ENCODE measurements around the gene STK24. TPM values are rescaled to one million over a fixed set of nuclear protein-coding genes. Genes with fewer than 3 reads are reported as not detected.

Gene STK24
- total and polyA plus RNA-seq, 10 of the 15 experiments (the other 5 are each of a cell fraction or from before 2014, with no cell fraction given), result 7.5 to 115 (median 52.9) TPM

DNA sequence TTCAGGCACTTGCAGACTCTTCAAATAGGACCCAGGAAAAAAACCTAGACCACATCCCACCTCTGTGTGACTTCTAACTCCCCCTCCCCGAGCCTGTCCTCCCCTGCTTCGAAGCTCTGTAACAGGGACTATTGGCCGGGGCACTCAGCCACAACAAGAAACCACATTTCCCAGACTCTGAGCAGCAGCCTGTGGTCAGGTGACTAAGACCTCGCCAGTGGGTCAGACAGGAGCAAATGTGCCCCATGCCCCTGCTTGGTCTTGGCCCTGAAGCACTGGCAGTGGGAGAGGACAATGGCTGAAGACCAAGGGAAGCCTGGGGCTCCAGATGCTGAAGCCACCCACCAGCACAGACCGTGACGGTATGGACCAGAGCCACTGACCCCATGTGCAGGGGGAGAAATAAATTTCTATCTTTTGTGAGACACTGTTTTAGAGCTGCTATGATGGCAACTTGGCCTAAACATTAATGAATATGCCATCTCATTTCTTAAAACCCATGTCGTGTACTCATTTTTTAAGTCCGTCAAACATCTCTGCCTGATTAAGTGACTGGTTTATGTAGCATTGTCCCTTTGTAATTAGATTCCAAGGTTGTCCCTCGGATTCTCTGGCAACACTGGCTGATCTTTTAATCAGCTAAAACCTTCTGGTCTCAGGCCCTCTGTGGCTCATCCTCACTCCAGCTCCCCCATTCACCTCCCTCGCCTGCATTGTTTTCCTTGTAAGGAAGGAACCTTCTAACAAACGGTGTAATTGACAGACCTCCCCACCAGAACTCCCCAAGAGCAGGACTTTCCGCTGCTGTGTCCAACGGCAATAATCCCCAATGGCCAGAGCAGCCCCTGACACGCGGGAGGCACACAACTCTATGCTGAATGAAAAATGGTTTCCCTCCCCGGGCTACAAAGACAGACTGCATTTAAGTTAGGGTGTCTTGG, 98.4 kb downstream of the STK24 start (continued):
- TF ChIP-seq EGR1 (IDR thresholded peaks at IDR 0.05; ENCODE audit: borderline replicate concordance in 1 of 2, low read depth in 2 of 2, low read length in 2 of 2) (no peak), PAX8 (IDR thresholded peaks at IDR 0.05) (no peak), ZNF274 (IDR thresholded peaks at IDR 0.05; ENCODE audit: insufficient read depth, insufficient read length) (no peak), ZBED1 (IDR thresholded peaks at IDR 0.05; ENCODE audit: borderline replicate concordance) (no peak), BCL11A (IDR thresholded peaks at IDR 0.05; ENCODE audit: low read depth, low read length) (no peak), BACH1 (IDR thresholded peaks at IDR 0.05; ENCODE audit: borderline replicate concordance) (no peak), NRF1 (conservative IDR thresholded peaks at IDR 0.05; ENCODE audit: low read depth, low read length) (no peak), FOXK2 (IDR thresholded peaks at IDR 0.05) (no peak), MYB (IDR thresholded peaks at IDR 0.05; ENCODE audit: borderline replicate concordance, low read depth, low read length) (no peak), SP1 (IDR thresholded peaks at IDR 0.05; ENCODE audit: low read depth, low read length) (no peak), POLR2AphosphoS2 (IDR thresholded peaks at IDR 0.05; ENCODE audit: low read depth, low read length) (no peak), CREM (IDR thresholded peaks at IDR 0.05; ENCODE audit: low read depth) (peak; percentile 49), ZNF217 (IDR thresholded peaks at IDR 0.05) (no peak), SUPT20H (IDR thresholded peaks at IDR 0.05; ENCODE audit: borderline replicate concordance, control insufficient read depth, low read depth, low read length) (no peak)
- TF ChIP-seq, protein P1, sequence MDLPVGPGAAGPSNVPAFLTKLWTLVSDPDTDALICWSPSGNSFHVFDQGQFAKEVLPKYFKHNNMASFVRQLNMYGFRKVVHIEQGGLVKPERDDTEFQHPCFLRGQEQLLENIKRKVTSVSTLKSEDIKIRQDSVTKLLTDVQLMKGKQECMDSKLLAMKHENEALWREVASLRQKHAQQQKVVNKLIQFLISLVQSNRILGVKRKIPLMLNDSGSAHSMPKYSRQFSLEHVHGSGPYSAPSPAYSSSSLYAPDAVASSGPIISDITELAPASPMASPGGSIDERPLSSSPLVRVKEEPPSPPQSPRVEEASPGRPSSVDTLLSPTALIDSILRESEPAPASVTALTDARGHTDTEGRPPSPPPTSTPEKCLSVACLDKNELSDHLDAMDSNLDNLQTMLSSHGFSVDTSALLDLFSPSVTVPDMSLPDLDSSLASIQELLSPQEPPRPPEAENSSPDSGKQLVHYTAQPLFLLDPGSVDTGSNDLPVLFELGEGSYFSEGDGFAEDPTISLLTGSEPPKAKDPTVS (IDR thresholded peaks at IDR 0.05; ENCODE audit: low read depth, low read length), result no peak
- TF ChIP-seq, protein P2, sequence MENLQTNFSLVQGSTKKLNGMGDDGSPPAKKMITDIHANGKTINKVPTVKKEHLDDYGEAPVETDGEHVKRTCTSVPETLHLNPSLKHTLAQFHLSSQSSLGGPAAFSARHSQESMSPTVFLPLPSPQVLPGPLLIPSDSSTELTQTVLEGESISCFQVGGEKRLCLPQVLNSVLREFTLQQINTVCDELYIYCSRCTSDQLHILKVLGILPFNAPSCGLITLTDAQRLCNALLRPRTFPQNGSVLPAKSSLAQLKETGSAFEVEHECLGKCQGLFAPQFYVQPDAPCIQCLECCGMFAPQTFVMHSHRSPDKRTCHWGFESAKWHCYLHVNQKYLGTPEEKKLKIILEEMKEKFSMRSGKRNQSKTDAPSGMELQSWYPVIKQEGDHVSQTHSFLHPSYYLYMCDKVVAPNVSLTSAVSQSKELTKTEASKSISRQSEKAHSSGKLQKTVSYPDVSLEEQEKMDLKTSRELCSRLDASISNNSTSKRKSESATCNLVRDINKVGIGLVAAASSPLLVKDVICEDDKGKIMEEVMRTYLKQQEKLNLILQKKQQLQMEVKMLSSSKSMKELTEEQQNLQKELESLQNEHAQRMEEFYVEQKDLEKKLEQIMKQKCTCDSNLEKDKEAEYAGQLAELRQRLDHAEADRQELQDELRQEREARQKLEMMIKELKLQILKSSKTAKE (IDR thresholded peaks at IDR 0.05; ENCODE audit: low read depth, poor library complexity, severe bottlenecking), result peak; percentile 54
- TF ChIP-seq, protein P3, sequence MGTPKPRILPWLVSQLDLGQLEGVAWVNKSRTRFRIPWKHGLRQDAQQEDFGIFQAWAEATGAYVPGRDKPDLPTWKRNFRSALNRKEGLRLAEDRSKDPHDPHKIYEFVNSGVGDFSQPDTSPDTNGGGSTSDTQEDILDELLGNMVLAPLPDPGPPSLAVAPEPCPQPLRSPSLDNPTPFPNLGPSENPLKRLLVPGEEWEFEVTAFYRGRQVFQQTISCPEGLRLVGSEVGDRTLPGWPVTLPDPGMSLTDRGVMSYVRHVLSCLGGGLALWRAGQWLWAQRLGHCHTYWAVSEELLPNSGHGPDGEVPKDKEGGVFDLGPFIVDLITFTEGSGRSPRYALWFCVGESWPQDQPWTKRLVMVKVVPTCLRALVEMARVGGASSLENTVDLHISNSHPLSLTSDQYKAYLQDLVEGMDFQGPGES (IDR thresholded peaks at IDR 0.05), result no peak
- TF ChIP-seq, protein P4, sequence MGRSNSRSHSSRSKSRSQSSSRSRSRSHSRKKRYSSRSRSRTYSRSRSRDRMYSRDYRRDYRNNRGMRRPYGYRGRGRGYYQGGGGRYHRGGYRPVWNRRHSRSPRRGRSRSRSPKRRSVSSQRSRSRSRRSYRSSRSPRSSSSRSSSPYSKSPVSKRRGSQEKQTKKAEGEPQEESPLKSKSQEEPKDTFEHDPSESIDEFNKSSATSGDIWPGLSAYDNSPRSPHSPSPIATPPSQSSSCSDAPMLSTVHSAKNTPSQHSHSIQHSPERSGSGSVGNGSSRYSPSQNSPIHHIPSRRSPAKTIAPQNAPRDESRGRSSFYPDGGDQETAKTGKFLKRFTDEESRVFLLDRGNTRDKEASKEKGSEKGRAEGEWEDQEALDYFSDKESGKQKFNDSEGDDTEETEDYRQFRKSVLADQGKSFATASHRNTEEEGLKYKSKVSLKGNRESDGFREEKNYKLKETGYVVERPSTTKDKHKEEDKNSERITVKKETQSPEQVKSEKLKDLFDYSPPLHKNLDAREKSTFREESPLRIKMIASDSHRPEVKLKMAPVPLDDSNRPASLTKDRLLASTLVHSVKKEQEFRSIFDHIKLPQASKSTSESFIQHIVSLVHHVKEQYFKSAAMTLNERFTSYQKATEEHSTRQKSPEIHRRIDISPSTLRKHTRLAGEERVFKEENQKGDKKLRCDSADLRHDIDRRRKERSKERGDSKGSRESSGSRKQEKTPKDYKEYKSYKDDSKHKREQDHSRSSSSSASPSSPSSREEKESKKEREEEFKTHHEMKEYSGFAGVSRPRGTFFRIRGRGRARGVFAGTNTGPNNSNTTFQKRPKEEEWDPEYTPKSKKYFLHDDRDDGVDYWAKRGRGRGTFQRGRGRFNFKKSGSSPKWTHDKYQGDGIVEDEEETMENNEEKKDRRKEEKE (IDR thresholded peaks at IDR 0.05), result no peak
- TF ChIP-seq, protein P5, sequence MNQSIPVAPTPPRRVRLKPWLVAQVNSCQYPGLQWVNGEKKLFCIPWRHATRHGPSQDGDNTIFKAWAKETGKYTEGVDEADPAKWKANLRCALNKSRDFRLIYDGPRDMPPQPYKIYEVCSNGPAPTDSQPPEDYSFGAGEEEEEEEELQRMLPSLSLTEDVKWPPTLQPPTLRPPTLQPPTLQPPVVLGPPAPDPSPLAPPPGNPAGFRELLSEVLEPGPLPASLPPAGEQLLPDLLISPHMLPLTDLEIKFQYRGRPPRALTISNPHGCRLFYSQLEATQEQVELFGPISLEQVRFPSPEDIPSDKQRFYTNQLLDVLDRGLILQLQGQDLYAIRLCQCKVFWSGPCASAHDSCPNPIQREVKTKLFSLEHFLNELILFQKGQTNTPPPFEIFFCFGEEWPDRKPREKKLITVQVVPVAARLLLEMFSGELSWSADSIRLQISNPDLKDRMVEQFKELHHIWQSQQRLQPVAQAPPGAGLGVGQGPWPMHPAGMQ (IDR thresholded peaks at IDR 0.05; ENCODE audit: borderline replicate concordance), result no peak
- TF ChIP-seq, protein P6, sequence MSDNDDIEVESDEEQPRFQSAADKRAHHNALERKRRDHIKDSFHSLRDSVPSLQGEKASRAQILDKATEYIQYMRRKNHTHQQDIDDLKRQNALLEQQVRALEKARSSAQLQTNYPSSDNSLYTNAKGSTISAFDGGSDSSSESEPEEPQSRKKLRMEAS (IDR thresholded peaks at IDR 0.05; ENCODE audit: low read depth, low read length), result no peak
